ENCODE data around the gene GTF2E1. TPM values are rescaled to one million over a fixed set of nuclear protein-coding genes. Genes with fewer than 3 reads are reported as not detected.
"Not testable (repeated sequence)": the region's sequence is repeated elsewhere in the genome, so short reads cannot be mapped to it uniquely, and the experiment has no call there.

The GTF2E1 gene
- total RNA-seq, 4 donors from 2014 or later, result 11.4 to 21.0 (median 15.3) TPM

- no peak overlapping the region for H3K4me3 ChIP-seq
- ATAC-seq, result no peak
- H3K27ac ChIP-seq, result no peak overlapping the region
- H3K9me3 ChIP-seq, result peaks cover 0 to 5% (median 0%) of the 10 kb centered on the region in 3 donors
- H3K36me3 ChIP-seq, result peaks cover 0 to 38% of the 10 kb centered on the region in 2 donors
- H3K4me1 ChIP-seq, result no peaks in the 10 kb centered on the region
- no peaks in the 10 kb centered on the region for H3K27me3 ChIP-seq
- TF ChIP-seq, protein P1, sequence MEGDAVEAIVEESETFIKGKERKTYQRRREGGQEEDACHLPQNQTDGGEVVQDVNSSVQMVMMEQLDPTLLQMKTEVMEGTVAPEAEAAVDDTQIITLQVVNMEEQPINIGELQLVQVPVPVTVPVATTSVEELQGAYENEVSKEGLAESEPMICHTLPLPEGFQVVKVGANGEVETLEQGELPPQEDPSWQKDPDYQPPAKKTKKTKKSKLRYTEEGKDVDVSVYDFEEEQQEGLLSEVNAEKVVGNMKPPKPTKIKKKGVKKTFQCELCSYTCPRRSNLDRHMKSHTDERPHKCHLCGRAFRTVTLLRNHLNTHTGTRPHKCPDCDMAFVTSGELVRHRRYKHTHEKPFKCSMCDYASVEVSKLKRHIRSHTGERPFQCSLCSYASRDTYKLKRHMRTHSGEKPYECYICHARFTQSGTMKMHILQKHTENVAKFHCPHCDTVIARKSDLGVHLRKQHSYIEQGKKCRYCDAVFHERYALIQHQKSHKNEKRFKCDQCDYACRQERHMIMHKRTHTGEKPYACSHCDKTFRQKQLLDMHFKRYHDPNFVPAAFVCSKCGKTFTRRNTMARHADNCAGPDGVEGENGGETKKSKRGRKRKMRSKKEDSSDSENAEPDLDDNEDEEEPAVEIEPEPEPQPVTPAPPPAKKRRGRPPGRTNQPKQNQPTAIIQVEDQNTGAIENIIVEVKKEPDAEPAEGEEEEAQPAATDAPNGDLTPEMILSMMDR (IDR thresholded peaks at IDR 0.05), result no peak
- no peak for TF ChIP-seq POLR2A (IDR thresholded peaks at IDR 0.05)
- TF ChIP-seq EP300 (IDR thresholded peaks at IDR 0.05), result no peak
- TF ChIP-seq POLR2AphosphoS5 (IDR thresholded peaks at IDR 0.05), result no peak
Measured at GRCh38 chr3:120706950-120707349, 35.6 kb upstream of the GTF2E1 start.

GRCh38 chr3:120708408-120708807, 34.1 kb upstream of the GTF2E1 start:
- TF ChIP-seq EP300 (IDR thresholded peaks at IDR 0.05) (no peak), POLR2A (IDR thresholded peaks at IDR 0.05) (no peak), POLR2AphosphoS5 (IDR thresholded peaks at IDR 0.05) (no peak)
- TF ChIP-seq, protein P1 (IDR thresholded peaks at IDR 0.05), result no peak
- Histone ChIP-seq H3K27me3 (no peaks in the 10 kb centered on the region), H3K9me3 (peaks cover 0 to 5% (median 0%) of the 10 kb centered on the region in 3 donors), H3K27ac (no peak overlapping the region), H3K4me1 (no peaks in the 10 kb centered on the region), H3K4me3 (no peak overlapping the region), H3K36me3 (peaks cover 0 to 32% of the 10 kb centered on the region in 2 donors)
- no peak for ATAC-seq

DNA sequence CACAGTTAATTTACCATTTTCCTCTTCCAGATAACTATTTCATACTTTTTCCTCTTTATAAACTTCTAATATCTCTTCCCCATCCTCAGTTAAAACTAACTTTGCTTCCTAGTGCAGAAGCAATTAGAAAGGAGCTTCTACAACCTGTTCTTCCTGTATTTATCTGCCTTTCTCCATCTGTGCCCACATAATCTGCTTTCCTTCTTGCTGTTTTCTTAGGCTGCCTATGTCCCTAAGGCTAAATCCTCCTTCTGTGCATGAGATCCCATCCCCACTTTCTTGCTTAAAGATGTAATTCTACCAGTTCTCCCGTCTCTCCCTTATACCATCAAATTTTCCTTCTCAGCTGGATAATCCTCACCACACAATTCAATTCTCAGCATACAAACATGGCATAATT, 32.2 kb upstream of the GTF2E1 start:
- no peak overlapping the region for H3K4me3 ChIP-seq
- peaks cover 0 to 13% of the 10 kb centered on the region in 2 donors for H3K36me3 ChIP-seq
- WGBS, 2 donors (ENCODE audit: low coverage in 1 of 2), result 100% methylated on average over 1 of the region's 1 CpG
- no peaks in the 10 kb centered on the region for H3K9me3 ChIP-seq
- no peaks in the 10 kb centered on the region for H3K4me1 ChIP-seq
- no peaks in the 10 kb centered on the region for H3K27me3 ChIP-seq
- TF ChIP-seq POLR2AphosphoS5 (IDR thresholded peaks at IDR 0.05), result no peak
- no peak for TF ChIP-seq EP300 (IDR thresholded peaks at IDR 0.05)
- TF ChIP-seq POLR2A (IDR thresholded peaks at IDR 0.05), result no peak
- TF ChIP-seq, protein P1 (IDR thresholded peaks at IDR 0.05), result no peak
- no peak overlapping the region for H3K27ac ChIP-seq
- ATAC-seq, result no peak

DNA sequence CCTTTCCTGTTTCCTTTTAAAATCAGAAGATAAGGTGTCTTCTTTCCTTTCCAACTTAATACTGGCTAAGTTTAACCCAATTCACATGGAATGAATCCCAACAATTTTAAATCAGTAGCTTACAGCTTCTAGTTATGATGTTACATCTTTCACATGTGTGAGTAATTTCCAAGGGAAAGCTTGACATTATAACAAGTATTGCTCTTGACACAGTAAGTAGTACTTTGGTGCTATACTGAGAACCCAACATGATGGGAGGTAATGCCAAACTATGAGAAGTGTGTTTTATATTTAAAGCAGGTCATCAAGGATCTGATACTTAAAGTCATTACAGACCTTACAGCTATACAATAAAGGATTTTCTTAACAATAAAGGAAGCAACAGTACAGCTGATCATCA, 29.3 kb upstream of the GTF2E1 start:
- TF ChIP-seq POLR2AphosphoS5 (IDR thresholded peaks at IDR 0.05) (no peak), EP300 (IDR thresholded peaks at IDR 0.05) (no peak), POLR2A (IDR thresholded peaks at IDR 0.05) (no peak)
- TF ChIP-seq, protein P1 (IDR thresholded peaks at IDR 0.05), result no peak
- no peaks in the 10 kb centered on the region for H3K27me3 ChIP-seq

GRCh38 chr3:120719167-120719834, 23.2 kb upstream of the GTF2E1 start:
- H3K27me3 ChIP-seq, H3K9me3 ChIP-seq, H3K36me3 ChIP-seq, H3K4me1 ChIP-seq, ATAC-seq: not testable (repeated sequence)
- WGBS, 2 donors (ENCODE audit: low coverage in 1 of 2), result 41 to 72% methylated on average over 2 to 9 of the region's 20 CpGs
- H3K4me3 ChIP-seq, result peak overlapping the region in 1 of 2 donors; percentile 37
- peak overlapping the region in 1 of 4 donors; percentile 44 for H3K27ac ChIP-seq

More for the DNA sequence above, 29.3 kb upstream of the GTF2E1 start:
- H3K9me3 ChIP-seq, result no peaks in the 10 kb centered on the region
- no peaks in the 10 kb centered on the region for H3K36me3 ChIP-seq
- H3K27ac ChIP-seq, result no peak overlapping the region
- H3K4me1 ChIP-seq, result no peaks in the 10 kb centered on the region
- H3K4me3 ChIP-seq, result no peak overlapping the region
- no peak for ATAC-seq

All from gastroesophageal sphincter (tissue), 4 donors.